GM18909 (cell line): ENCODE results near the gene PARD3B.

Experiments used
- ATAC-seq: cut with Tn5 transposase; IDR thresholded peaks from one replicate; pipeline ENCODE4 v1.9.1; 2021; ENCODE audit warnings: mild to moderate bottlenecking; ENCODE audit not compliant: unreplicated experiment, poor library complexity

Gene PARD3B

GRCh38 chr2:205496772-205497171 is 951.5 kb downstream of the PARD3B start:
- ATAC-seq = no peak

GRCh38 chr2:205499006-205499405 is 953.7 kb downstream of the PARD3B start:
- ATAC-seq = no peak

- ATAC-seq = no peak
These were observed 954.8 kb downstream of the PARD3B start for GRCh38 chr2:205500065-205500464.

- no peak for ATAC-seq
These were observed 955.7 kb downstream of the PARD3B start for GRCh38 chr2:205500951-205501350.

- ATAC-seq = no peak
These were observed 956.6 kb downstream of the PARD3B start for GRCh38 chr2:205501826-205502225.

GRCh38 chr2:205505371-205505770 is 960.1 kb downstream of the PARD3B start:
- ATAC-seq = no peak

- ATAC-seq = no peak
These were observed 964.4 kb downstream of the PARD3B start for GRCh38 chr2:205509655-205510054.

- ATAC-seq = no peak
These were observed 965.1 kb downstream of the PARD3B start for GRCh38 chr2:205510345-205510744.

GRCh38 chr2:205511221-205511620 is 965.9 kb downstream of the PARD3B start:
- no peak for ATAC-seq

- no peak for ATAC-seq
These were observed 966.4 kb downstream of the PARD3B start for GRCh38 chr2:205511641-205512040.

- ATAC-seq = no peak
These were observed 975.0 kb downstream of the PARD3B start for GRCh38 chr2:205520311-205520710.

- ATAC-seq = no peak
These were observed 979.4 kb downstream of the PARD3B start for GRCh38 chr2:205524656-205525055.

GRCh38 chr2:205527801-205528200 is 982.5 kb downstream of the PARD3B start:
- no peak for ATAC-seq

GRCh38 chr2:205531072-205531471 is 985.8 kb downstream of the PARD3B start:
- no peak for ATAC-seq

- ATAC-seq = no peak
These were observed 986.3 kb downstream of the PARD3B start for GRCh38 chr2:205531489-205532148.

GRCh38 chr2:205535001-205535400 is 989.7 kb downstream of the PARD3B start:
- no peak for ATAC-seq

- ATAC-seq = no peak
These were observed 994.3 kb downstream of the PARD3B start for GRCh38 chr2:205539603-205540002.

GRCh38 chr2:205540036-205540435 is 994.8 kb downstream of the PARD3B start:
- no peak for ATAC-seq

- ATAC-seq = no peak
These were observed 998.1 kb downstream of the PARD3B start for GRCh38 chr2:205543262-205543843.

GRCh38 chr2:205543937-205544702 is 998.8 kb downstream of the PARD3B start:
- ATAC-seq = no peak

GRCh38 chr2:205545971-205546816 is 1000.9 kb downstream of the PARD3B start:
- no peak for ATAC-seq
